Upper lobe of right lung (tissue), 1 donor: ENCODE results near the gene DNAH8. TPM values are rescaled to one million over a fixed set of nuclear protein-coding genes. Genes with fewer than 3 reads are reported as not detected.
A peak's percentile ranks its signal among the peaks of the same experiment; 100 is the strongest.

Source experiments
- ATAC-seq: fragments of 200-7000 bp; cut with Tn5 transposase; one replicate; pipeline ENCODE4 v1.9.1; 2020; ENCODE audit warnings: mild to moderate bottlenecking, moderate library complexity
- DNase-seq: peaks from one replicate; pipeline ENCODE4 v3.0.0-alpha.2; 2020
- H3K27ac ChIP-seq: fragments of 200-600 bp; one replicate; pipeline ENCODE4 v1.8.0; 2022
- H3K27me3 ChIP-seq: fragments of 200-600 bp; one replicate; pipeline ENCODE4 v1.8.0; 2022; ENCODE audit warnings: mild to moderate bottlenecking
- H3K36me3 ChIP-seq: fragments of 200-600 bp; one replicate; pipeline ENCODE4 v1.8.0; 2022
- H3K4me1 ChIP-seq: fragments of 200-600 bp; one replicate; pipeline ENCODE4 v1.8.0; 2022
- H3K4me3 ChIP-seq: fragments of 200-600 bp; one replicate; pipeline ENCODE4 v1.8.0; 2022; ENCODE audit warnings: mild to moderate bottlenecking
- H3K9me3 ChIP-seq: fragments of 200-600 bp; one replicate; pipeline ENCODE4 v1.8.0; 2022
- intact Hi-C: fragments of 100-400 bp; cut with DNase I; formaldehyde crosslinking; loops from one replicate; pipeline ENCODE4 v1.11.0; 2022
- total RNA-seq: library from RNA; stranded (reverse); fragmentation: NEBNext Ultra II Directional; extraction: Animal tissue kit (Norgen Biotek cat#: 25700); gene quantifications from one replicate; pipeline ENCODE4 v1.2.1, GENCODE V29; 2021
- TF ChIP-seq, protein P1 (sequence below): fragments of 200-600 bp; IDR thresholded peaks from one replicate; pipeline ENCODE4 v1.8.0; 2022; ENCODE audit warnings: antibody characterized with exemption
- donor health status: DM: no; HTN: yes; CAD: no; lungs with severe emphysema.

The DNAH8 gene
- total RNA-seq, 1 donor from 2014 or later, result 0.17 TPM

DNA sequence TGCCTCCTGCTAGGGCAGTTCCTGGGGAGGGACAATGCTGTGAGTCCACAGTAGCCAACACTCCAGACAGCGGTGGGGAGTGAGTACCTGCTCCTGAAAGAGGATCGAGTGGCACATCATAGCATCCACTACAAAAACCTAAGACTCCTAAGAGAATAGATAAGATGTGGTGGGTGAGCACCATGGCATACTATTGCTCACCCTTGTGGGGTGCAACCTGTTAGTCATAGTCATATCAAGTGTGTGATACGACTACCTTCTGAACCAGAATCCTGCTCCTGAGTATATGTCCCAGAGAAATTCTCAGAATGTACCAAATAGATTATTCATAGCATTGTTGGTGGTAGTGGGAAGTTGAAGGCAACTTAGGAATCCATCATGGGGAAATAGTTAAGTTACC is 270.7 kb downstream of the DNAH8 start:
- intact Hi-C loops, result no loop called here
- Histone ChIP-seq H3K27me3 (peaks cover 9% of the 10 kb centered on the region), H3K36me3 (no peaks in the 10 kb centered on the region), H3K9me3 (no peaks in the 10 kb centered on the region), H3K27ac (no peak overlapping the region), H3K4me3 (no peak overlapping the region), H3K4me1 (no peaks in the 10 kb centered on the region)
- TF ChIP-seq, protein P1, sequence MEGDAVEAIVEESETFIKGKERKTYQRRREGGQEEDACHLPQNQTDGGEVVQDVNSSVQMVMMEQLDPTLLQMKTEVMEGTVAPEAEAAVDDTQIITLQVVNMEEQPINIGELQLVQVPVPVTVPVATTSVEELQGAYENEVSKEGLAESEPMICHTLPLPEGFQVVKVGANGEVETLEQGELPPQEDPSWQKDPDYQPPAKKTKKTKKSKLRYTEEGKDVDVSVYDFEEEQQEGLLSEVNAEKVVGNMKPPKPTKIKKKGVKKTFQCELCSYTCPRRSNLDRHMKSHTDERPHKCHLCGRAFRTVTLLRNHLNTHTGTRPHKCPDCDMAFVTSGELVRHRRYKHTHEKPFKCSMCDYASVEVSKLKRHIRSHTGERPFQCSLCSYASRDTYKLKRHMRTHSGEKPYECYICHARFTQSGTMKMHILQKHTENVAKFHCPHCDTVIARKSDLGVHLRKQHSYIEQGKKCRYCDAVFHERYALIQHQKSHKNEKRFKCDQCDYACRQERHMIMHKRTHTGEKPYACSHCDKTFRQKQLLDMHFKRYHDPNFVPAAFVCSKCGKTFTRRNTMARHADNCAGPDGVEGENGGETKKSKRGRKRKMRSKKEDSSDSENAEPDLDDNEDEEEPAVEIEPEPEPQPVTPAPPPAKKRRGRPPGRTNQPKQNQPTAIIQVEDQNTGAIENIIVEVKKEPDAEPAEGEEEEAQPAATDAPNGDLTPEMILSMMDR, result no peak
- no peak for DNase-seq
- no peak for ATAC-seq

DNA sequence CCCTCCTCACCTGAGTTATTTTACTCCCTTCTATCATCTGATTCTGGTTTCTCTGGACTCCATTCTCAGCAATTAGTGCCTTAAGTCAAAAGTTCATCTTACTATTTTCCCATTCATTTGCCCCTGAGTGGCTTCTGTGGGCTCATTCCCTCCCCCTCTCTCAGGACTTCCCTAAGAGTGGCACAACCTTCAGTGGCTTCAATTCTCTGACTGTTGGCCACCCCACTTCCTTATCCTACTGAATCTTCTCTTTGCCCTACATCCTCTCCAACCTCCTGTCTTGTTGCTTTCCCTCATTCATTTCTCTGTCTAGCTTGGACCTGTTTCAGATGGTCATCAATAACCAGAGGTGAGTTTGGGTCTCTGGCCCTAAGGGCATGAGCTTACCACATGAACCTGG is 272.4 kb downstream of the DNAH8 start:
- intact Hi-C loops, result no loop called here

DNA sequence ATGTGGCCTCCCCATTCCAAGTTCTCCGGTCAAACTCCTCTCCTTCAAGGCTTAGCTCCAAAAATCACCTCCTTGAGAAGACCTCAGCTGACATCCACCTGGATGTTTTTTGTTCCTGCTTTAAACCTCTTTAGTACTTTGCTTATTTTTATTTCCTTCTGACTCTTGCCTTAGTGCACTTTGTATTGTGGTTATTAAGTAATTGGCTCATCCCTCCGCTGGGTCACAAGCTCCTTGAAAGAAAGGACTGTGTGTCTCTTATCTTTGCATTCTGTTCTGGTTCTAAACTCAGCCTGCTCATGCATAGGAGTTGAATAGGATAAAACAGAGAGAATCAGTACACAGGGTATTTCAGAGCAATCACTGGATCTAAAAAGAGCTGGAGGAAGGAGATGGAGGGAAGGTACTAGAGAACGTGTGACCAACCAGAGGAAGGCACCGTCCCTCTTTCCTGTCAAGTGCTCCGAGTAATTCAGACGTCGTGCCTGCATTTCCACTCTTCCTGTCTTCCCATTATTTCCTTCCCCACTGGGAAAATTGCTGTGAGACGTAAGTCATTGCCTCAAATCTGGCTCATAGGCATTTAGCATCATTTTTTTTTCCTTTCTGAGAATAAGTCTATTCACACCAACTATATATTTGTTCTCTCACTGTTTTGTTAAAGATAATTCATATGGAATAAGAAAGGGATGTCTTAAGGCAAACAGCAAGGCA is 273.8 kb downstream of the DNAH8 start:
- intact Hi-C loops, result no loop called here
- no peak overlapping the region for H3K27ac ChIP-seq
- DNase-seq, result no peak
- no peak for ATAC-seq
- no peak overlapping the region for H3K4me3 ChIP-seq
- TF ChIP-seq, protein P1, result no peak
- H3K9me3 ChIP-seq, result no peaks in the 10 kb centered on the region
- no peaks in the 10 kb centered on the region for H3K4me1 ChIP-seq
- H3K36me3 ChIP-seq, result no peaks in the 10 kb centered on the region
- peaks cover 9% of the 10 kb centered on the region for H3K27me3 ChIP-seq

More for the DNA sequence above, 272.4 kb downstream of the DNAH8 start:
- no peak for DNase-seq
- TF ChIP-seq, protein P1, result no peak
- Histone ChIP-seq H3K27ac (no peak overlapping the region), H3K4me3 (no peak overlapping the region), H3K4me1 (no peaks in the 10 kb centered on the region), H3K27me3 (peaks cover 9% of the 10 kb centered on the region), H3K9me3 (no peaks in the 10 kb centered on the region), H3K36me3 (no peaks in the 10 kb centered on the region)
- ATAC-seq, result peak; percentile 81

DNA sequence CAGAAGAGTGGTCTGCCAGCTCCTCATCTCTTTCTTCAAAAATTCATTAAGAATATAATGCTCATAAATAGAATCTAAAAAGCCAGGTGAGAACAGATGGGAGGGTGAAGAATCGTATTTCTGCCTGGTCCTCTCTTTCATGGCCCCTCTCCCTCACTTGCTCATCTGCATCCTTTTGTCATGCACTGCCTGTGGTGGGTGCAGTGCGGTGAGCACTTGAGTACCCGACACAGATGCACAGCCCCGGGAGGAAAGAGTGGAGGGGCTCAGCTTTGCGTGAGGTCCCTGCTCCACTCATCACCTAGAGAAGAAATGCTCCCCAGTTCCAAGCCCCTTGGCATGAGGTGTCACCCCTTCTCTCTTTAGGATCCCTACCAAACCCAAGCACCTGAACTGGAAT is 275.4 kb downstream of the DNAH8 start:
- ATAC-seq (no peak), DNase-seq (no peak)
- no peak overlapping the region for H3K27ac ChIP-seq
- no peak overlapping the region for H3K4me3 ChIP-seq
- H3K4me1 ChIP-seq, result no peaks in the 10 kb centered on the region
- peaks cover 10% of the 10 kb centered on the region for H3K27me3 ChIP-seq
- TF ChIP-seq, protein P1, result no peak
- no peaks in the 10 kb centered on the region for H3K9me3 ChIP-seq
- intact Hi-C loops, result no loop called here
- no peaks in the 10 kb centered on the region for H3K36me3 ChIP-seq

DNA sequence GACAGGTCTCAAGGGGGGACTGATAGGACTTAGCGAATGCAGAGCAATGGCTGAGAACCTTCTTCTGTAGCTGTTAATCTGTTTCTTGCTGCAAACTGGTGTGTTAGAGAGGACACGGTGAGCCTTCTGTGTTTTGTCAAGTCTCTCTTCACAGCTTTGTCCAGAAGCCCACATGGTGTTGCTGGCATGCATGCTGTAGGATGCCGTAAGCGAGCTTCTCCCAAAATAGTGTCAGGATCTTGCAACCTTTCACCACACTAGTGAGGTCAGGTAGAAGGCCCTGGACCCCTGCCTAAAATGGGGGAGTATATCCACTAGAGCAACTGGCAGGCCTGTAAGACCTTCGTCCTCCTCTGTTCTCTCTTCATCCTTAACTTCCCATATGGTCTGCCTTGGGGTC is 281.6 kb downstream of the DNAH8 start:
- Histone ChIP-seq H3K4me3 (no peak overlapping the region), H3K27ac (no peak overlapping the region), H3K4me1 (no peaks in the 10 kb centered on the region), H3K9me3 (no peaks in the 10 kb centered on the region), H3K27me3 (peaks cover 16% of the 10 kb centered on the region), H3K36me3 (no peaks in the 10 kb centered on the region)
- ATAC-seq (no peak), DNase-seq (no peak)
- TF ChIP-seq, protein P1, result no peak
- intact Hi-C loops, result no loop called here
